BJ (cell line): ENCODE measurements around the gene ZNF438. TPM values are rescaled to one million over a fixed set of nuclear protein-coding genes. Genes with fewer than 3 reads are reported as not detected.

Experiments
- CTCF ChIA-PET: fragments of 350-600 bp; formaldehyde crosslinking; extraction: SDS; loops from one replicate; lab custom pipeline; 2021; ENCODE audit warnings: antibody characterized with exemption, inconsistent platforms; lab: Yijun Ruan, JAX
- POLR2A ChIA-PET: fragments of 300-600 bp; sonication (Branson Sonifier 250); formaldehyde crosslinking; extraction: SDS; loops from one replicate; lab custom pipeline; 2021; ENCODE audit warnings: antibody characterized with exemption; lab: Charles Lee
- DNase-seq: peaks from one replicate; pipeline ENCODE4 v3.0.0-alpha.2; 2011; ENCODE audit warnings: low read depth
- H3K27me3 ChIP-seq: 2 replicates; pipeline ENCODE4 v1.6.0; 2011; ENCODE audit warnings: low read length; ENCODE audit not compliant: control insufficient read depth, insufficient read depth
- H3K36me3 ChIP-seq: 2 replicates; pipeline ENCODE4 v1.5.1; 2011; ENCODE audit warnings: low read length; ENCODE audit not compliant: control insufficient read depth, insufficient read depth
- H3K4me3 ChIP-seq: 2 replicates; pipeline ENCODE4 v1.5.1; 2011; ENCODE audit warnings: low read depth, mild to moderate bottlenecking, control low read depth, low read length
- CTCF ChIP-seq: IDR thresholded peaks from 2 replicates; pipeline ENCODE4 v1.5.1; 2011; ENCODE audit warnings: low read depth, mild to moderate bottlenecking, control low read depth, inconsistent platforms, low read length, moderate library complexity; ENCODE audit not compliant: insufficient read depth
- polyA plus RNA-seq: library from polyadenylated mRNA; depleted of rRNA; stranded (reverse); fragments of >200 nt; gene quantifications from 2 replicates; pipeline ENCODE4 v1.2.3, GENCODE V29; 2011

Gene ZNF438
- polyA plus RNA-seq, 1 experiment: 3.7 TPM

- no peaks in the 10 kb centered on the region for H3K27me3 ChIP-seq
- DNase-seq: no peak
- H3K4me3 ChIP-seq: no peak overlapping the region
- H3K36me3 ChIP-seq: no peaks in the 10 kb centered on the region
- TF ChIP-seq CTCF: no peak
- POLR2A ChIA-PET: no interaction called here
- CTCF ChIA-PET: interaction anchor here (0.8 to 1.5 kb wide), 2 partner anchors 10 to 143 kb away, joined by 3 read pairs; no protein-coding TSS in a partner anchor
Observed at GRCh38 chr10:30830315-30831230, 201.1 kb downstream of the ZNF438 start.

GRCh38 chr10:30829901-30830300 is 201.8 kb downstream of the ZNF438 start:
- DNase-seq: no peak
- POLR2A ChIA-PET: no interaction called here
- H3K36me3 ChIP-seq: no peaks in the 10 kb centered on the region
- no peaks in the 10 kb centered on the region for H3K27me3 ChIP-seq
- TF ChIP-seq CTCF: no peak
- CTCF ChIA-PET: interaction anchor here (0.6 to 0.8 kb wide), 2 partner anchors 142 to 202 kb away, joined by 3 read pairs; partner anchors contain the start of gene ZNF438
- no peak overlapping the region for H3K4me3 ChIP-seq

GRCh38 chr10:30828680-30829079 is 203.0 kb downstream of the ZNF438 start:
- H3K4me3 ChIP-seq: no peak overlapping the region
- TF ChIP-seq CTCF: no peak
- CTCF ChIA-PET: no interaction called here
- H3K27me3 ChIP-seq: no peaks in the 10 kb centered on the region
- H3K36me3 ChIP-seq: no peaks in the 10 kb centered on the region
- DNase-seq: no peak
- POLR2A ChIA-PET: no interaction called here

- Histone ChIP-seq H3K36me3 (no peaks in the 10 kb centered on the region), H3K4me3 (no peak overlapping the region), H3K27me3 (no peaks in the 10 kb centered on the region)
- ChIA-PET CTCF (no interaction called here), POLR2A (no interaction called here)
- no peak for TF ChIP-seq CTCF
- DNase-seq: no peak
Observed at GRCh38 chr10:30828164-30828563, 203.5 kb downstream of the ZNF438 start.

GRCh38 chr10:30827531-30828120 is 204.0 kb downstream of the ZNF438 start:
- DNase-seq: no peak
- Histone ChIP-seq H3K36me3 (no peaks in the 10 kb centered on the region), H3K4me3 (no peak overlapping the region), H3K27me3 (no peaks in the 10 kb centered on the region)
- ChIA-PET POLR2A (no interaction called here), CTCF (no interaction called here)
- TF ChIP-seq CTCF: no peak
